RWPE2 (cell line): Measurements from ENCODE around the gene CSNK1G2.
"Not testable (repeated sequence)": the region's sequence is repeated elsewhere in the genome, so short reads cannot be mapped to it uniquely, and the experiment has no call there.

Experiments
- ATAC-seq: fragments of 200-7000 bp; cut with Tn5 transposase; 3 replicates; pipeline ENCODE4 v1.9.1; 2021; ENCODE audit warnings: low read depth
- DNase-seq: peaks from one replicate; pipeline ENCODE4 v3.0.0-alpha.2; 2020; ENCODE audit warnings: low spot score
- H3K27ac ChIP-seq: fragments of 450-650 bp; 2 replicates; pipeline ENCODE4 v1.5.1; 2017; ENCODE audit warnings: mild to moderate bottlenecking; ENCODE audit not compliant: poor library complexity, severe bottlenecking
- H3K27me3 ChIP-seq: fragments of 250-450 bp; sonication (Bioruptor Pico); 2 replicates; pipeline ENCODE4 v1.5.1; 2021; ENCODE audit warnings: mild to moderate bottlenecking, moderate library complexity; ENCODE audit not compliant: insufficient read depth, poor library complexity, severe bottlenecking
- H3K36me3 ChIP-seq: fragments of 250-450 bp; sonication (Bioruptor Pico); 2 replicates; pipeline ENCODE4 v1.5.1; 2020; ENCODE audit warnings: low read depth, mild to moderate bottlenecking, moderate library complexity
- H3K4me1 ChIP-seq: fragments of 250-450 bp; sonication (Bioruptor Pico); 2 replicates; pipeline ENCODE4 v1.5.1; 2021; ENCODE audit warnings: mild to moderate bottlenecking, moderate library complexity; ENCODE audit not compliant: insufficient read depth, poor library complexity, severe bottlenecking
- H3K4me3 ChIP-seq: fragments of 250-450 bp; sonication (Bioruptor Pico); 2 replicates; pipeline ENCODE4 v1.5.1; 2021; ENCODE audit warnings: mild to moderate bottlenecking, moderate library complexity; ENCODE audit not compliant: severe bottlenecking
- H3K9me3 ChIP-seq: fragments of 250-450 bp; sonication (Bioruptor Pico); 2 replicates; pipeline ENCODE4 v1.5.1; 2021; ENCODE audit warnings: mild to moderate bottlenecking, moderate library complexity; ENCODE audit not compliant: severe bottlenecking
- TF ChIP-seq, protein P1 (sequence below): fragments of 450-650 bp; IDR thresholded peaks from one replicate; pipeline ENCODE4 v1.5.1; 2017; ENCODE audit warnings: mild to moderate bottlenecking, moderate library complexity; ENCODE audit not compliant: poor library complexity, severe bottlenecking

Gene CSNK1G2

DNA sequence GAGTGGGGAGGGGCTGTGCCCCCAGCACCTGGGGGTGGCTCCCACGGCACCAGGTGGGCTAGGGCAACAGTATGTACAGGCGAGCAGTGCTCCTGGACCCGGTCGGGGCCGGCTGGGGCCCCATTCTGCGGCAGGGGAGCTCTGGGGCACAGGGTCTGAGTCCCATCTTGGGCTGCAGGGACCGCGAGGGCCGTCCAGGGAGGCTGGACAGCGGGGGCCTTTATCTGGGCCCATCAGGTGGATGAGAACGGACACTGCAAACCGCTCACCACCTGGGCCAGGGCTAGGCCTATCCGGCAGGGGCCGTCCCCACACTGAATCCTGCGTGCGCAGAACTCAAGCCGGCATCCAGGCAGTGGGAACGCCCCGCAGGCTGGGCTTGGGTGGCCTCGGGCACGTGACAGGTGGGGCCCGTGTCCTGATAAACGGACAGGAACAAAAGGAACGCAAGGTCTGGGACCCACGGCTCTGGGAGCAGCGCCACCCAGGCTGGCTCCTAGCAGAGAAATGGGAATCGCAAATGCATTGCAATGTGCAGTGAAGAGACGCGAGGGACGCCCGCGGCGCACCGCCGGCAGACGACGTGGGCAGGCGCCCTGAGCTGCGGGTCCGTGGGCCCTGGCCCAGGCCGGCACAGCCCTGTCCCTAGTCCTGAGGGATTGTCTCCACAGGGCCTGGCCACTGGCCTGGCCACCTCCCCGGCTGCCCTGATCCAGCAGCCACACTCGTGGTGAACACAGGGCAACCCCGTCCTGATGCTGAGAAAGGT is 44.8 kb downstream of the CSNK1G2 start:
- peak; percentile 55 for DNase-seq
- Histone ChIP-seq H3K27ac (no peak overlapping the region), H3K36me3 (peaks cover 47% of the 10 kb centered on the region), H3K27me3 (no peaks in the 10 kb centered on the region), H3K4me1 (no peaks in the 10 kb centered on the region), H3K4me3 (no peak overlapping the region), H3K9me3 (no peaks in the 10 kb centered on the region)
- TF ChIP-seq, protein P1, sequence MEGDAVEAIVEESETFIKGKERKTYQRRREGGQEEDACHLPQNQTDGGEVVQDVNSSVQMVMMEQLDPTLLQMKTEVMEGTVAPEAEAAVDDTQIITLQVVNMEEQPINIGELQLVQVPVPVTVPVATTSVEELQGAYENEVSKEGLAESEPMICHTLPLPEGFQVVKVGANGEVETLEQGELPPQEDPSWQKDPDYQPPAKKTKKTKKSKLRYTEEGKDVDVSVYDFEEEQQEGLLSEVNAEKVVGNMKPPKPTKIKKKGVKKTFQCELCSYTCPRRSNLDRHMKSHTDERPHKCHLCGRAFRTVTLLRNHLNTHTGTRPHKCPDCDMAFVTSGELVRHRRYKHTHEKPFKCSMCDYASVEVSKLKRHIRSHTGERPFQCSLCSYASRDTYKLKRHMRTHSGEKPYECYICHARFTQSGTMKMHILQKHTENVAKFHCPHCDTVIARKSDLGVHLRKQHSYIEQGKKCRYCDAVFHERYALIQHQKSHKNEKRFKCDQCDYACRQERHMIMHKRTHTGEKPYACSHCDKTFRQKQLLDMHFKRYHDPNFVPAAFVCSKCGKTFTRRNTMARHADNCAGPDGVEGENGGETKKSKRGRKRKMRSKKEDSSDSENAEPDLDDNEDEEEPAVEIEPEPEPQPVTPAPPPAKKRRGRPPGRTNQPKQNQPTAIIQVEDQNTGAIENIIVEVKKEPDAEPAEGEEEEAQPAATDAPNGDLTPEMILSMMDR: no peak
- ATAC-seq: no peak

DNA sequence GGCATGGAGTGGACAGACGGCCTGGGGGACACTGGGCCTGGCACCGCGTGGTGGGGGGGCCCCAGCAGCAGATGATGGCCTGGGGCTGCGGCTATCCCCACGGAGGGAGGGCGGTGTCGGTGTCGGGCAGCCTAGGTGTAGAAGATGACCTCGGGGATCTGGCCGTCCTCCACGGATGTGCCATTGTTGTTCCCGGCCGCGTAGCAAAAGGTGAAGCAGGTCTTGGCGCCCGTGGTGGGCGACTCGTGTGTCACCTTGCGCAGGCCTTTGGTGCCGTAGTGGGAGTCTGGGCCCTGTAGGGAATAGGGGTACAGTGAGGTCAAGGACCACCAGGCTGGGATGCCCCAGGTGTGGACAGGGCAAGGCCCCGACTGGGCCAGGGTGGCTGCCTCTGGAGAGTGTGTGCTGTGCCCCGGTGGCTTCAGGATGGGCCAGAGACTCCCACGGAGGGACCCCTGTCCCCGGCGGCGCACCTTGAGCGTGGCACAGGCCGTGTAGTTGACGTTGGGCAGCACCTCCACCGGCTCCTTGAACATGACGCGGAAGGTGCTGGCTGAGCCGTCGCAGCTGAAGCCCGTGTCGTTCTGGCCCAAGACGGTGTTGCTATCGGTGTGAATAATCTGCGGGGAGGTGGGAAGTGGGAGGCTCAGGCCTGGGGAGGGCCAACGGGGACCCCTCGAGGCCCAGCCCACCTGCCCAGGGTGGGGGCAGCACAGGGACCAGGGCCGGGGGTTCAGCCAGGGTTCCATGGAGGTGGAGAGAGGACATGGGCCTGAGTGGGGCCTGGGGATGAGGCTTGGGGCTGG is 45.6 kb downstream of the CSNK1G2 start:
- Histone ChIP-seq H3K27ac (no peak overlapping the region), H3K36me3 (peaks cover 51% of the 10 kb centered on the region), H3K9me3 (no peaks in the 10 kb centered on the region), H3K4me3 (no peak overlapping the region), H3K4me1 (no peaks in the 10 kb centered on the region), H3K27me3 (no peaks in the 10 kb centered on the region)
- DNase-seq (peak; percentile 60), ATAC-seq (peak; percentile 16; the same call in 1 of the 3 replicates)
- TF ChIP-seq, protein P1: no peak

DNA sequence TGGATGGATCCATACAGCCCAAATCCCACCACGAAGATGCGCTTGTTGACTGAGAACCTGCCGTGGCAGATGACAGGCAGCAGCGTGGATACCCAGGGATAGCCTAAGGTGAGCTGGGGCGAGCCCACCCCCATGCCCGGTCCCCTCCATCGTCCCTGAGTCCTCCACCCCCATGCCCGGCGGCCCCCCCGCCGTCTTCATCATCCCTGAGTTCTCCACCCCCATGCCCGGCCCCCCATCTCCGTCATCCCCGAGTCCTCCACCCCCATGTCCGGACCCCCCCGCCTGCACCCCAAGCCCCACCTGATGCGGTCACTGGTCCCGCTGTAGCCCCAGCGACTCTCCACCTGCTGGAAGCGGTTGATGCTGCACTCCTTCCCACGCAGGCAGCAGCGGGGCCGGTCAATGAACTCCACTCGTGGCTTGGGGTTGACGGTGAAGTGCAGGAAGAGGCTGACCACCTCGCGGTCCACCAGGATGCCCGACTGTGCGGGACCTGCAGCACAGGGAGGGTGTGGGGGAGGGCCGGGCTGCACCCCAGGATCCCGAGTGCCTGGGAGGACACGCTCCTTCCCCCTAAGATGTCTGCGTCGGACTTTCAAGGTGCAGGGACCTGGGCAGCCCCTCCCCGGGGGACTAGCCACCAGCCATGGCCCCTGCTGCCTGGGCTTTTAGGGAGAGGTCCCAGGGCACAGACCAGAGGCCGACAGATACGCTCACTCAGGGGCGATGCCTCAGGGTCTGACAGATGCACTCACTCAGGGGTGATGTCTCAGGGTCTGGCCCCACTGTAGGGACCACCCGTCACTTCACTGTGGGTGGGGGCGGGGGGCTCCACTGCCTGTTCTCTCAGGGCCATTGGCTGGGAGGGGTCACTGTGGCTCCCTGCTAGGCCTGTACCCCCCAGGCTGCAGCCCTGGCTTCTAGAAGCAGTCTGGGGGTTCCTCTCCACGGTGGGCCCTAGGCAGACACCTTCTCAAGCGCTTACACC is 46.5 kb downstream of the CSNK1G2 start:
- DNase-seq (peak; percentile 53), ATAC-seq (0 out of 3 replicates have a peak, but pooled peaks have one; percentile 11)
- Histone ChIP-seq H3K36me3 (peaks cover 51% of the 10 kb centered on the region), H3K27ac (no peak overlapping the region), H3K27me3 (no peaks in the 10 kb centered on the region), H3K4me3 (no peak overlapping the region), H3K4me1 (no peaks in the 10 kb centered on the region), H3K9me3 (no peaks in the 10 kb centered on the region)
- TF ChIP-seq, protein P1: no peak

DNA sequence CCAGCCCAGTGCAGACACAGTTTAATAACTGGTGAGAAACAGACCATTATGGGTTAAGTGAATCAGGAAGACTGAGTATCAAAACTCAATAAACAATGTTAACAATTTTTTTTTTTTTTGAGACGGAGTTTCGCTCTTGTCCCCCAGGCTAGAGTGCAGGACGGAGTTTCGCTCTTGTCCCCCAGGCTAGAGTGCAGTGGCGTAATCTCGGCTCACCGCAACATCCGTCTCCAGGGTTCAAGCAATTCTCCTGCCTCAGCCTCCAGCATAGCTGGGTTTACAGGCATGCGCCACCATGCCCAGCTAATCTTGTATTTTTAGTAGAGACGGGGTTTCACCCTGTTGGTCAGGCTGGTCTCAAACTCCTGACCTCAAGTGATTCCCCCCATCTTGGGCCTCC is 47.5 kb downstream of the CSNK1G2 start:
- peaks cover 53% of the 10 kb centered on the region for H3K36me3 ChIP-seq
- not testable (repeated sequence) for H3K27me3 ChIP-seq, H3K27ac ChIP-seq, H3K9me3 ChIP-seq, H3K4me3 ChIP-seq, DNase-seq, H3K4me1 ChIP-seq, ATAC-seq
